GM10266 (cell line): ENCODE measurements around the gene SPNS2.

Experiments used
- DNase-seq: peaks from one replicate; pipeline ENCODE4 v3.0.0; 2012; ENCODE audit errors: extremely low spot score
- CTCF ChIP-seq: IDR thresholded peaks from 2 replicates; pipeline ENCODE4 v1.5.1; 2012; ENCODE audit warnings: mild to moderate bottlenecking, low read depth; ENCODE audit not compliant: control insufficient read depth, insufficient read depth; ENCODE audit errors: missing control alignments

The SPNS2 gene

DNA sequence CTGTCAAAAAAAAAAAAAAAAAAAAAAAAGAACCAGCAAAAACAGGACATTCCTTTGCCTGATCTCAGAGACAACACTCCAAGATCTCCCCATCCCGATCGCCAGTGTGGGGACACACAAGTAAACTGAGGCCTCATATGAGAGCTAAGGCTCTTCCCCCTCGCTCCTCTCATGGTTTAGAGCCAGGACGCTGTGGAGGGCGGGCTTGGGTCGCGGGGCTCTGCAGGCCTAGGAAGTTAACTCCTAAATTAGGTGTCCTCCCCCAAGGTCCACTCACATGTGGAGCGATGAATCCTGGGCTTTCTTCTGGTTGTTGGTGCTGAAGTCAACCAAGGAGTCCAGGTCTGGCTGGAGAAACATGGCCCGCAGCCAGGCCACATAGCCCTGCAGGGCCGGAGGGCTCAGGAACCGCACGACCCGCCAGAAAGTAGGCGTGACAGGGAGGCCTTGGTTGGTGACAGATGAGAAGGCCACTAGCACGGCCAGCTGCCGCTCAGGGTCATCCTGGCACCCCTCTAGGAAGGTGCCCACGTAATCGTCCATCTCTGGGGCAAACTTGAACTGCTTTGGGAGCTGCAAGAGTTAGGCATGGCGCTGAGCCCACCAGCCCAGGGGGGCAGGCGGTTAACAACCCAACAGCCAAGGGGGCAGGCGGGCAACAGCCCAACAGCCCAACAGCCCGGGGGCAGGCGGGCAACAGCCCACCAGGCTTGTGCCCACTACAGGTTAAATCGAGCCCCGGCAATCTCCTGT, 51.3 kb downstream of the SPNS2 start:
- no peak for DNase-seq
- TF ChIP-seq CTCF, result no peak

DNA sequence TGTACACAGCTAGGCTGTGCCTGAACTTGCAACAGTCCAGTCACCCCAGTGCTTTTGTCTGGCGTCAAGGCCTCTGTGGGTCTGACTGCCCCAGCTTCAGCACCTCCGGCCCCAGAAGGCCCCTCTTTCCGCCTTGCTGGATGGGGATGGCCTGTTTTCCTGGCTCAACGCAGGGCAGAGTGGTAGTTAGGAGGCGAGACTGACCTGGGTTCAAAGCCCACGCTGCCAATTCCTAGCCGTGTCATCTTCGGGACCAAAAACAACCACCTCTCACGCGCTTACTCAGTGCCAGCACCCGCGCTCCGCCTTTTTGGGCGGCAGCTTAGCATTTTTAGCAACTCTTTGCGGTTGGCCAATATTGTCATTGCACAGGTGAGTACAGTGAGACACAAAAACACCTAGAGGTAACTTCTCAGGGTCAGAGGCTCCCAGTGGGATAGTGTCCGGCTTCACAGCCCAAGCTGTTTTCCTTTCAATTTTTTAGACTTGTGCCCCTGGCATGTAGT, 51.9 kb downstream of the SPNS2 start:
- DNase-seq, result no peak
- no peak for TF ChIP-seq CTCF

GRCh38 chr17:4551141-4551540, 52.5 kb downstream of the SPNS2 start:
- no peak for TF ChIP-seq CTCF
- DNase-seq, result no peak

DNA sequence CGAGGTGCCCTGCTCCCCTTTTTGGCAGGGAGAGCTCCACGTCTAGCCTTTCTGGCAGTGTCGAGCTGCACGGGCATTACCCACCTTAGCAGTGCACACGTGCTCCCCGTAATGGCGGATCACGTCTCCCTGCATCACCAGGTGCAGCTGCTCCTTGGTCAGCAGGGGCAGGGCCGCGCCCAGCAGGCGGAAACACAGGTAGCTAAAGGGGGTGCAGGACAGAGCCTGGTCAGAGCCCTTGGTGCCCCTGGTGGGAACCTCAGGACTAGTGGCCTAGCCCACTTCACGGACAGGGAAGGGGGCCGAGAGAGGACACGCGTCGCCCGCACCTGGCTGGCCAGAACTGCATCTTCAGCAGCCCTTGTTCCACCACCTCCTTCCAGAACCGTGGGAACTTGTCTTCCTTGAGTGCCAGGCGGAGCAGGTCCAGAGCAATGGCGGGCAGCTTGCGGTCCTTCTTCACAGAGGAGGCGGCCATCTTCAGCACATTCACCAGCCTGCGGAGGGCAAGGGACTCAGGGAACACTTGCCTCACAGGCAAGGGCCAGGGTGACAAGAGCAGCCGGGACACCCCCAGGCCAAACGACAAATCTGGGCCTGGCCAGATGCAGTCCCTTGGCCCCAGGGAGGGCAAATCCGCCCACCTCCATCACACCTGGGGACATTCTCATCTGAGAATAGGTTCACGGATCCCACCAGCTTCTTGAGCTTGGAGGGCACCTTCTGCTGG, 53.3 kb downstream of the SPNS2 start:
- no peak for DNase-seq
- TF ChIP-seq CTCF, result no peak

DNA sequence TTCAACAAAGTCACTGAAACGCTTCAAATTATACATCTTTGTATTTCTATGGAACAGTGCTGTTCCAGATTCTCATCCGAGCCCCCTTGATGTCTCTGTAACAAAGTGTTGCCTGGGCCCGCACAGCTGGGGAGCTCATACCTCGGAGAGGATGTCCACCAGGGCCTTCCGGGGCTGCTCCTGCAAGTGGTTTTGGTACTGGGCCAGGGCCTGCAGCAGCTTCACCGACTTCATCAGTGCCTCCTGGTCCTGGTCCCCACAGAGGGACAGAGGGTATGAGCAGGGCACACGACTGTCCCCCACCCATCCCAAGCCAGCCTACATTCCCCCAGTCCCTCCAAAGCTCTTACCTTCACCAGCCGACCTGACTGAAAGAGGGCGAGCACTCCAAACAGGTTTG, 55.0 kb downstream of the SPNS2 start:
- no peak for DNase-seq
- TF ChIP-seq CTCF, result no peak

DNA sequence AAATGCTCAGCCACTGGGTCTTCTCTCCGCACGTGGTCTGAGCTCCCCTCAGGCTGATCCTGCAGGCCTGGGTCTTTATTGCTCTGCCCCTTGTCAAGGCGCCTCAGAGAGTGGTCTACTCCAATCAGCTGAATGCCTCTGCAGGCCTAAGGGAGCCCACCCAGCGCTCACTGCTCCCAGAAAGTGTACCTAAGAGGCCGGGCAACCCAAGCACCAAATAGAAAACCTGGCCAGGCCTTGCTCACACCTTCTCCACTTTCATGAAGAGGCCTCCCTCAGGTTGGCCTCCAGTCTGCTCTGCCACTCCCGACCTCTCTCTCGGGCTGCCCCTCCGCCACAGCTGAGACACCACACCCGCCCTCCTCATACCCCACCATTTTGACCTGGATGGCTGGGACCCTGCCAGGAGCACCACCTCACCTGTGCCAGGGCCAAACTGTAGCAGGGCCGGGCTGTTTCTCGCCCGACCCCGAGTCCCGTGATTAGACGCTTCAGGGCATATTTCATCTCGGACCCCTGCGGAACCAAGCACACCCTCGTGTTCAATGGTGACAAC, 55.8 kb downstream of the SPNS2 start:
- TF ChIP-seq CTCF, result no peak
- no peak for DNase-seq

DNA sequence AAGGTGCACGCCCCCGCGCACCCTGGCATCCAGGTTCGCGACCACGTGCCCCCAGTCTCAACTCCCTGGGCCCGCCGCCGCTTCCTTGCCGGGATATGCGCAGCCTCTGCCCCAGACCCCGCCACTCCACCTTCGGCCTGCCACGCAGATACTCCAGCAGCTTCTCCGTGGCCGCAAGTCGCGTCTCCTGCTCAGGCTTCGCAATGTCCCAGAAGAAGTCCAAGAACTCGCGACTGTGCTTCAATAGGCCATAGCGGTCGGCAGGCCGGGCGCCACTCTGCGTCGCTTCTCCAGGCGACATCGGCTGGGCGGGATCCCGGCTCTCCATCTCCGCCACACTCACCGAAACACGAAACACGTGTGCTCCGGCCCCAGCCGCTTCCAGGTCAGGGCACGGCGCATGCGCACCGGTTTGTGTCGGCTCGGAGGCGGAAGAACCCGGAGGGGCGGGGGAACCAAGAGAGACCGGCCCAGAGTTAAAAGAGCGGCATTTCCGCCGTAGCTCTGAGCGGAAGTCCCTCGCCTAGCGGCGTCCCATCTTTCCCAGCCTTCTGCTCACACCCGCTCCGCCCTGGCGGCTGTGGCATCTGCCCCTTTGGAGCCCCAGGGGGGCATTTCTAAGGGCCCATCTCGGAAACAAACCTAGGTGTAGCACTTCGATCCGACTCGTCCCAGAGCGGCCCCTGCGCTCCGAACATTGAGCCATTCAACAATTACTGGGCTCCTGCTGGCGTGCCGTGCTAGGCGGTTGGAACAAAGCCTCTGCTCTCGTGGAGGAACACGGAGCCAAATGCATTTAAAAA, 56.5 kb downstream of the SPNS2 start, which contains the start of gene MYBBP1A:
MYBBP1A (minus strand) TSS at position 388 of the 803 bp plus-strand sequence; CDS start at position 328, 60 bp downstream.
- peak; percentile 99 for DNase-seq
- TF ChIP-seq CTCF, result no peak
